ENCODE measurements around the gene WFDC12.

WFDC12 gene

DNA sequence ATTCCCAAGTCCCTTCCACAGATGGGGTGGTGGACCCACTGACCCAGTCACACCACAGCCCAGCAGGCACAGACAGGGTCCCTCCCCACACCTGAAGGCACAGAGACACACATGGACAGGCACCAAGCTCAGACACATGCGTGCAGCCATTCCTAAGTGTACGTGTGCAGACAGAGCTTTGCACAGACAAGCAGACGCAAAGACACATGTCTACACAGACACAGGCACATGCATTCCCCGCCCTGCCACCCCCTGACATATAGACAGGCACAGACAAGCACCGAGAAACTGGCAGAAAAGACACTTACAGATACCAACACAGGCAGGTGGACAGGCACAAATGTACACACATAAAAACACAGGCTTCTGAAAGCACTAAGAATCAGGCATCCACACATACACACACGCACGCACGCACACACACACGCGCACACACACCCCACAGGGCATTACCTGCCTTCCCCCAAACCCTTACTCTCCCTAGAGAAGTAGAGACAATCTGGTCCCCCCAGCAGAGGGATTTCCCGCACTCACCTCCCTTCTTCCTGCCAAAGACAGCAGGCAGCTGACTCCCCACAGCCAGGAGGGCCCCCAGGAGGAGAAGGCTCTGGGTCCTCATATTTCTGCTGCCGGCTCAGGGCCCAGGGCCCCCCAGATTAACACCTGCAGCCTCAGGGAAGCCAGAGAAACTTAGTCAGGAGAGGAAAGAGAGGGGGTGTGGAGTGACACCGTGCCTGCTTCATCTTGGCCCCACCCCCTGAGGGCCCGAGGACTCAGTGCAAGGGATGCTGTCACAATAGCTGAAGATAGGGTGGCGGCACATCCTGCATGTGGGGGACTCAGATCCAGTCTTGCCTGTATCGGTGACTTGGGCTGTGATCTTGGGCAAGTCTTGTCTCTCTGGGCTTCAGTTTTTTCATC lies 9.5 kb downstream of the WFDC12 start, which contains the start of gene WFDC5:
Gene WFDC5 (minus strand): TSS at position 710 of the 921 bp plus-strand sequence. CDS start 91 bp downstream, at position 619.
- DNase-seq, result no peak

GRCh38 chr20:45113865-45114264 lies 10.4 kb downstream of the WFDC12 start:
- no peak for DNase-seq

- DNase-seq, result no peak
These were observed 11.5 kb downstream of the WFDC12 start for GRCh38 chr20:45112754-45113153.

DNA sequence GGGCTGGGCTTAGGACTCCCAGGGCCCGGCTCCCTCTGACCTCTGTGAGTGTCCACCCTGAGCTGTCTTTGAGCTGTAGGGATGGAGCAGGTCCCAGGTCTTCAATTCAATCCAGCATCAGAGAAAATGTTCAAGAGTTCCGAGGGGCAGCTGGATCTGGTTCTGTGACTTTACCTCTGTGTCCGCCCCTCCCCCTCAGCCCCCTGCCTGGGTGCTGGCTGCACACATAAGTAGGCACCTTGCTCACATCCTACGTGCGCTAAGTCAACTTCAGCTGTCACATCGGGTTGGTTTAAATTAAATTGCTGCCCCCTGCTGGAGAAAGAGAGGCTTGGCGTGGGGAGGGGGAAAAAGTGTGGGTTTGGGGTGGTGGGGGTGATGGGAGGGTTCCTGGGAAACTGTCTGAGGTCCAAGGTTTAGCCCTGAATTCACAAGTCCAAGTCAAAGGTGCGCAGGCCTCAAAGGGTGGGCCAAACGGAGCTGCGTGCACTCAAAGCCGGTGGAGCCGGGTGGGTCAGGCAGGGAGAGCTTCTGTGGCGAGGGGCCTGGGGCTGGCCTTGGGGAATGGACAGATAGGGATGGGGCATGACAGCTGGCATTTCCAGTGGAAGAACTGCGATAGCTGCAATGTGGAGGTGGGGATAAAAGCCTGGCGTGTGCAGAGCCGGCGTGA lies 12.3 kb downstream of the WFDC12 start:
- DNase-seq, result no peak

DNA sequence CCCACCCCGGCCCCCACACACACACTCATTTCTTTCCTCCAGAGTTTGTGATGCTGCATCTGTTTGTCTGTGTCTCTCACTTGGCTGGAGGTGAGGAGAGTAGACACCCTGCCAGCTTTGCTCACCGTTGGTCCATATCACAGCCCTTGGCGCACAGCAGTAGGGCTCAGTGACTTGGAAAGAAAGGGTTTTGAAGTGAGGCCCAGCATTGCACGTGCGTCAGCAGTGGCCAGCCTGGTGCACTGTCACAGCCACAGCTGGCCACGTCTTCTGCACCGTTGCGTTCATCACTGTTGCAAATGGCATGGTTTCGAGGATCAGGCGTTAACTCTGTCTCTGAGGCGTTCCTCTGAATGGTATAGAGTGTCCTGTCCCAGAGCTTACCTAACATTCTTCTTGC lies 13.0 kb downstream of the WFDC12 start:
- no peak for DNase-seq

GRCh38 chr20:45110301-45110700 lies 14.0 kb downstream of the WFDC12 start:
- DNase-seq, result no peak

DNA sequence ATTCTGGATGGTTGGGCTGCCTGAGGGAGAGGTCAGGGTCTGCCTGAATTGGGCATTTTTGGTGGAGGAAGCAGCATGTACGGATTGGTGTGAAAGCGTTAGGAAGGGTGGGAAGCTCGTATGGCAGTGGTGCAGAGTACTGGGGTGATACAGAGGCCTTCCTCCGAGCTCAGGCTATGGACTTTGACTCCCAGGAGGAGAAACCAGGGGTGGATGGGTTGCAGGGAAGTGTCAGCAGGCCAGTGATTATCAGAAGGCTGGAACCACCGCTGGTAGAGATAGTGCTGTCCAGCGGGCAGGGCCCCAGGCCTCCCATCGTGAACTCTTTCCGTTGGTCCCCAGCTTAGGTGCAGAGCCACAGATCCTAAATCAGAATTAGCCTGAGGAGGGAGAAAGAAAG lies 14.6 kb downstream of the WFDC12 start:
- DNase-seq, result no peak

GRCh38 chr20:45105317-45105716 lies 18.9 kb downstream of the WFDC12 start:
- no peak for DNase-seq

GRCh38 chr20:45104786-45105185 lies 19.5 kb downstream of the WFDC12 start:
- DNase-seq, result peak; percentile 65

DNA sequence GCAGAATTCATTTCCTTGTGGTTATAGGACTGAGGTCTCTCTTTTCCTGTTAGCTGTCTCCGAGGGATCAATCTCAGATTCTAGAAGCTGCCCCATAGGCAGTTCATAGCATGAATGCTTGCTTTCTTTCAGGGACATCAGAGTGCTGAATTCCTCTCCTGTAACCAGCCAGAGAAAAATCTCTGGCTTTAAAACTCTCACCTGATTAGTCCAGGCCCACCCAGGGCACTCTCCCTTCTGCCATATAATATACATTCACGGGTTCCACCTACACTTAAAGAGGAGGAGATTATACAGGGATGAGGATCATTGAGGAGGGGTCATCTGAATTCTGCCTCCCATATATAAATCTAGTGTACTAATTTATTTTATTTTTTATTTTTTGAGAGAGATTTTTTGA lies 21.2 kb downstream of the WFDC12 start:
- no peak for DNase-seq

DNA sequence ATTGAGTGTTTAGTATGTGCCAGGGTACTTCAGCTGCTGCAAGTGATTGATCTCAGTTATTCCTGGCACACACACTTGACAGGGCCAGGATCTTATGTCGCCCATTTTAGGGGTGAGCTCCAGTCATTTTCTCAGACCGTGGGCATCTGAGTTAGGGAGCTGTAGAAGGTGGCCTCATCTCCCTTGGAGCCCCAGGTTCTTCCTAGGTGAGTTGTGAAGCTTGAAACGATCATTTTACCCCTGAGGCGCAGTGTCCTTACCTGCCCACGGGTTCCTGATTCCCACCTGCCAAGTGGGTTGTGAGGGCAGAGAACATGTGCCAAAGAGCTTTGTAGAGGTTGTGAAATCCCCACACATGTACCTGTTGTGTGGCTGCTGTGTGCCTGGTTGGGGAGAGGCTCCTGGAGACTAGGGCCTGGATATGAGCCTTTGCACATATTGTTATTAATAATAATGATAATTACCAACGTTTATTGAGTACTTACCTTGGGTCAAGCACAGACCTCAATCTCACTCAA lies 22.9 kb downstream of the WFDC12 start:
- no peak for DNase-seq

- DNase-seq, result no peak
These were observed 23.6 kb downstream of the WFDC12 start, which contains the start of gene KCNS1 for GRCh38 chr20:45100563-45101245. KCNS1 (minus strand) TSS chr20:45101127; CDS start chr20:45099236, 1,891 bp downstream.

GRCh38 chr20:45098103-45098773 lies 26.0 kb downstream of the WFDC12 start:
- no peak for DNase-seq

- no peak for DNase-seq
These were observed 26.7 kb downstream of the WFDC12 start for GRCh38 chr20:45097485-45098102.

DNA sequence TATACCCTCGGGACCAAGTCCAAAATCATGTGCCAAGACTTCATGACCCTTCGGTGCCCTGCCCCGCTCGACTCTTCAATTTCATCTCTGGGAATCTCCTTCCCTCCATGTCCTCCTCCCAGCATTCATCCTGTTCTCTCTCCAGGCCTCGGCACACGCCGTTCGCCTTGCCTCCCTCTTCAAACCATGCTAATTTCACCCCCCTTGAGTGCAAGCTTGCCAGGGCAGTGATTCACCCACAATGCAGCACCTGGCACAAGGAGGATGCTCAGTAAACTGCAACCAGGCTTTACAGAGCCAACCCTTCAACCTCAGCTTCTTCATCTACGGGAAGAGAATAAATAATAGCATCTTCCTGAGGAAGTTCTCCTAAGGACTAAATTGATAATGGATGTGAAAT lies 27.5 kb downstream of the WFDC12 start:
- no peak for DNase-seq

GRCh38 chr20:45095805-45096238 lies 28.4 kb downstream of the WFDC12 start:
- DNase-seq, result no peak

DNA sequence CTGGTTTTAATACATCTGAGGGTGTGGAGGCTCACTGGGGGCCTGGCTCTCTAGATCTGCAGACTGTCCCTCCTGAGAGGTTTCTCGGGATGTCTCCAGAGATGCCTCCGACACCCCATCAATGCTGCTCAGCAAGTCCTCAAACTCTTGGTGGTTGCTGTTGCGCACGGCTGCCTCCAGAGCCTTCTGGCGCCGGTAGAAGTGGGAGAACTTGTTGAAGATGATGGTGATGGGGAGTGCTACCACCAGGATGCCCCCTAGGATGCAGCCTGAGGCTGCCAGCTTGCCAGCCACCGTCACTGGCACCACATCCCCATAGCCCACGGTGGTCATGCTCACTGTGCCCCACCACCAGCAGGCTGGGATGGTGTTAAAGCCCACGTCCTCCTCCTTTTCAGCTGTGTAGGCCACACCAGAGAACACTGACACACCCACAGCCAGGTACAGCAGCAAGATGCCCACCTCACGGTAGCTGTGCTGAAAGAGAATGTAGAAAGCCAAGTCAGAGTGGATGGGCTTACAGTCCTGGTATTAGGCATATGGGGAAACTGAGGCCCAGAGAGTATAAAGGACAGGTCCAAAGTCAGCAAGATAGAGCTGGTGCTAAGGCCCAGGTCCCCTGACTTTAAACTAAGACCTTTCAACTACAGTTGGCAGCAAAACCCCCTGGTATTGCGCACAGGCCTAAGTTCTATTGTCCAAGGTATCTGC lies 29.2 kb downstream of the WFDC12 start:
- no peak for DNase-seq

DNA sequence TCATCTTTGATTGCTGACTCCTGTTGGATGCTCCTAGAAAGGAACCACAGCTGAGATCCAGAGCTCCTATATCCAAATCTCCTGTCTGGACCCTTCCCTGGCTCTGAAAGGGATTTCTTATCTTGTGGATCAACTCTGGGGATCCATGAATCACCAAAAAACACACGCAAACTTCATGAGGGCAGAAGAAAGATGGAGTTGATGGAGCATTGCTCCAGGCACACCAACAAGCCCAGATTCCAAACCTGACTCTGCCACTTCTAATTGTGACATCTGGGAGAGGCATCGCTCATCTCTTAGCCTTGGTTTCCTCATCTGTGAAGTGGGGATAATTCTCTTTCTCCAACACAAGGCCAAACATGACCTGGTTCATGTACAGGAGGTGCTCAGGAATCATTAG lies 30.1 kb downstream of the WFDC12 start:
- no peak for DNase-seq

DNA sequence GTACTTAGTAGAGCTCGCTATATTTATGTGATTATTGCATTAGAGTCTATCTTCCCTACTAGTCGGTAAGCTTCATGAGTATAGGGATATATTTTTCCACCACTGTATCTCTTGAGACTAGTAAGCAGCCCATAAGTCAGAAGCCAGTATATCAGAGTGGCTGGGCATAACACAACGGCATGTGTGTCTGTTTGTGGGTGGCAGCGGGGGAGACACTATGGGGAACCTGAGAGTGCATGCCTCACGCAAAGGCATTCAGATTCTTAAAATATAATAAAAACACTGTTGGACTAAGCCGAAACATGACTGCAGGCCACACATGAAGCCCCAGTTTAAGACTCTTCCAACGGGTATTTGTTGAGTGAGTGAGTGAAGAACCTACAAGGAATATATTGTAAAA lies 31.4 kb downstream of the WFDC12 start:
- no peak for DNase-seq

DNA sequence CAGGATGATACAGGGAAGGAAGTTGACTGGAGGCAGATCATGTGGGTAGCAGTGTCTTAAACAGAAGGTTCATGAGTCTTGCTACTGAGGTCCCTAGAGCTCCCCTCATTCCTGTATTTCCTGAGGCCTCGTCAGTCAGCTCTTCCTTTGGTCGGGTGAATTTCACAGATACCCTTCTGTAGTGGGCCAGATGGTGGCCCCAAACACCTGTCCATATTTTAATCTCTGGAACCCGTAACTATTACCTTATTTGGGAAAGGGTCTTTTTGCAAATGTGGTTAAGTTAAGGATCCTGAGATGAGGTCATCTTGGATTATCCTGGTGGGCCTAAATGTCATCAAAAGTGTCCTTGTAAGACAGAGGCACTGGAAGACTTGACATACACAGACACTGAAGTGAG lies 32.9 kb downstream of the WFDC12 start:
- DNase-seq, result no peak

GRCh38 chr20:45090481-45090880 lies 33.8 kb downstream of the WFDC12 start:
- DNase-seq, result no peak

All from GOT3 (cell line).